HG03025 (cell line): ENCODE measurements around the gene RAB40A.
"Not testable (repeated sequence)": the region's sequence is repeated elsewhere in the genome, so short reads cannot be mapped to it uniquely, and the experiment has no call there.

ENCODE experiments used
- ATAC-seq: cut with Tn5 transposase; IDR thresholded peaks from one replicate; pipeline ENCODE4 v1.9.1; 2021; ENCODE audit warnings: mild to moderate bottlenecking, moderate library complexity; ENCODE audit not compliant: unreplicated experiment, low FRiP score

RAB40A gene

DNA sequence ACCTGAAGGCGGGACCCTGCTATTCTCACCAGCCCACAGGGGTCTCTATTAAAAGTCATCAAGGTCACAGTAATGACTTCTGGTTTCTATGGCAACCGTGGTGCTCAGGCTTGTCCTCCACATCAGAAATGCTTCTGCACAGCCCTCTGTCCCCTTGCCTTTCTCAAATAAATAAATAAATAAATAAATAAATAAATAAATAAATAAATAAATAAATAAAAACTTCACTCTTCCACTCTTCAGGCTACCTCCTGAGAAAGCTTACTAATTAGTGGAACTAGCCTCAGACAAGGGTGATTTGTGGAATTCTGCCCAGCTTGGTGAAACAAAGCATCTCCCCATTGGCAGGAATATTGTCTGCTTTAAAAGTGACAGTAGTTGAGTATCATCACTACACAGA, 5.5 kb upstream of the RAB40A start:
- no peak for ATAC-seq

DNA sequence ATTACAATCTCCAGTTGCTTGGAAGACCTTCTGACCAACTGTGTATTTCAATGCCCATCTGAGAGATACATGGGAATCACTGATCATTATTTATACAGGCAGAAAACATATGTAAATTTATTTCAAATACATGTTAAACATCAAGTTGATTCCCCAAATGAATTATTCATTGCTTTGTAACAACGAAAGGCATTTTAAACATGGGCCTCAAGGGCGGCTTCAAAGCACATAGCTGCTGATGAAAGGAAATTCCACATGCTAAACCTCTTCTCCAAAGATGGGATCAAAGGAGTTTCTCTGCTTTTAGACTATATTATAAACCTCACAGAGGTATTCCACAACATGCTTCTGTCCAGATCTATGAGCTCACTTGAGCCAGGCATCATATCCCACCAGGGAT, 4.3 kb upstream of the RAB40A start:
- ATAC-seq: no peak

GRCh38 chrX:103520386-103520785, 1.1 kb upstream of the RAB40A start:
- no peak for ATAC-seq

- ATAC-seq: no peak
Measured at GRCh38 chrX:103518571-103518970, 718 bp downstream of the RAB40A start.

GRCh38 chrX:103517246-103517645, 2.0 kb downstream of the RAB40A start:
- no peak for ATAC-seq

DNA sequence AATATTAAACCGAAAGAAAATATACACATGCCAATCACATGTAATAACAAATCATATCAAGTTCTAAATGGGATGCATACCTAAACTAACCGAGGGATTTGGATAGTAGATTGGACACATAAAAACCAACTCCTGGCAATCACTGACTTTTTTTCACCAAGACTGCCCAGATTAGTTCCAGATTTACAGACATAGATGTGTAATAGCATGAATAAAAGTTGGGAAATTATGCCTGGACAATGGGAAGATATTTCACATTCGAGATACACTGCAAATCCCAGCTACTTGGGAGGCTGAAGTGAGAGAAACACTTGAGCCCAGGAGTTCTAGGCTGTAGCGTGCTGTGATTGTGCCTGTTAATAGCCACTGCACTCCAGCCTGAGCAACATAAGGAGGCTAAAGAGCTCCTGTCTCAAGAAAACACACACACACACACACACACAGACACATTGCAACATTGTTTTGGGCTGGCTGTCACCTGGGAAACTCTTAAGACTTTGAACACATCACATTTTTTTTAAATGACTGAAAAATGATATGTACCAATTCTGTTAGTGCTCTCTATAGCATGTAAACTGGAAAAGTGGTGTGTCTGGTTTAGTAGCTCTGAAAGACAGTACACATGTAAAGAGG, 5.7 kb downstream of the RAB40A start:
- no peak for ATAC-seq

GRCh38 chrX:103513067-103513466, 6.2 kb downstream of the RAB40A start:
- ATAC-seq: no peak

GRCh38 chrX:103510031-103510430, 9.3 kb downstream of the RAB40A start:
- ATAC-seq: no peak

DNA sequence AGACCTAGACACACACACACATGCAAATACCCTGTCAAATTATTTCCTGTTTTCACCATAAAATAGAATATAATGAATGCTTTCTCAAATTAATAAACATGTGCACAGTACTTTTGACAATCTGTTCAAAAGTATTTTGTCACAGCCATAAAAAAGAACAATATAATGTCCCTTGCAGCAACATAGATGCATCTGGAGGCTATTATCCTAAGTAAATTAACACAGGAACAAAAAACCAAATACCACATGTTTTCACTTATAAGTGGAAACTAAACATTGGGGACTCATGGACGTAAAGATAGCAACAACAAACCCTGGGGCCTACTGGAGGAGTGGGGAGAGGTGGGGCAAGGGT, 15.5 kb downstream of the RAB40A start:
- no peak for ATAC-seq

DNA sequence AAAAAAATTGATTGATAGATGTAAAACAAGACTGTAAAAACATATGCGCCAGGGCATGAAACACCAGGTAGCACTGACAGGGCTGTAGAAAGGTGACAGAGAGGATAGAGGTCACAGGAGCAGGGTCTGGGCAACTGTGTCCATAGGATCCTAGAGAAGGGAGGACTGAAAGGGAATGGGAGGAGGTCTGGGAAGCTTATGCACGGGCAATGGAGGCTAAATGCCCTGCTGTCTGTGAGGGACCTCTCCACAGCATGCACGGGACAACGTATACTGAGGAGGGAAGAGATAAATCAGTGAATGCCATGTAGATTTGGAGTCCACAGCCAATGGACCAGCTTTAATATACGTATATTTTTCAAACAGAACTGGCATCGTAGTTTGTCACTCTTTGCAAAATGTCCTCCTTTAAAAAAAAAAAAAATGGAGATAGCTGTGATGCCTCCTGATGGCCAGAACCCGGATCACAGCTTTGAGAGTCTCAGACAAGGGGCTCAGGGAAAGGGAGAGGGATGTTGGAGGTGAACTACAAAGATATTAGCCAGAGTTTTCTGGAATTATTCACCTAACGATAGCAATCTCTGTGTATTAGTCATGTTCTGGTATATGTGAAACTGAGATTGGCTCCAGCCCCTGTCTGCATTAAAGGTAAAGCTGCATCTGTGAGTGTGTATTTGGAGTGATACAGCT, 16.0 kb downstream of the RAB40A start:
- no peak for ATAC-seq

DNA sequence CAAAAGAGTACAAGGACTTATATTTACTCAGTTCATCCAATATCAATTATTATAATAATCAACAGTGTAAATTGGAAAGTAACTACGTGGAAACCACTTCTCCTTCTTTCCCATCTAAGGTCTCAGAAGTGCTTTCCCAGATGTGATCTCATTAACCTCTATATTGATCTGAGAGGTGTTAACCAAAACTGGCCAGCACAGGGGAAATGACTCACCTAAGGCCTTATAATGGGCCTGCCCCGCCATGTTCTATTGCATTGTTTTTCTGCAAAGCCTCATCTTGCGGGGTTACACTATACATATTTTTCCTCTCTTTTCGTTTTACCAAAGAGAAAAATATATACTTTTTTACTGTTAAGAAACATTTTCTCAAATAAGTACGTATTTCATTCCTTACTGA, 20.5 kb downstream of the RAB40A start:
- no peak for ATAC-seq

- no peak for ATAC-seq
Measured at GRCh38 chrX:103495786-103496185, 23.5 kb downstream of the RAB40A start.

DNA sequence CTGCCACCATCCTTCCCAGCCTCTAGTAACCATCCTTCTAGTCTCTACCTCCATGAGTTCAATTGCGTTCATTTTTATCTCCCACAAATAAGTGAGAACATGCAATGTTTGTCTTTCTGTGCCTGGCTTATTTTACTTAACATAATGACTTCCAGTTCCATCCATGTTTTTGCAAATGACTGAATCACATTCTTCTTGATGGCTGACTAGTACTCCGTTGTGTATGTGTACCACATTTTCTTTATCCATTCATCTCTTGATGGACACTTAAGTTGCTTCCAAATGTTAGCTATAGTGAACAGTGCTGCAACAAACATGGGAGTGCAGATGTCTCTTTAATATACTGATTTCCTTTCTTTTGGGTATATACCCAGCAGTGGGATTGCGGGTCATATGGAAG, 25.7 kb downstream of the RAB40A start:
- not testable (repeated sequence) for ATAC-seq

GRCh38 chrX:103489733-103490132, 29.6 kb downstream of the RAB40A start:
- ATAC-seq: not testable (repeated sequence)

GRCh38 chrX:103488794-103489193, 30.5 kb downstream of the RAB40A start:
- ATAC-seq: no peak

DNA sequence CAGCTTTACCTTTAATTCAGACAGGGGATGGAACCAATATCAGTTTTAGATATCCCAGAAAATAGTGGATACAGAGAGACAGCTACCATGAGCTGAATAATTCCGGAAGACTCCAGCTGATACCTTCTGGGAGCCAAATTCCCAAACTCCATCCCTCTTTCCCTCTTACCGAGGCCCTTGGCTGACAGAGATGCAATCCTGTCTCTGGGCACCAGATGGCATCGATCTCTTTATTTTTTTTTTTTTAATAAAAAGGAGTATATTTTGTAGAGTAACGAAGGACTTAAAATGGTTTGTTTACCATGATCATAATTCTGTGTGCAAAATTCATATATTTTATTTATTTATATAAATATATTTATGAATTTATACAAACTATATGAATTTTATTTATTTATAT, 31.0 kb downstream of the RAB40A start:
- ATAC-seq: no peak

GRCh38 chrX:103483720-103484119, 35.6 kb downstream of the RAB40A start:
- no peak for ATAC-seq

DNA sequence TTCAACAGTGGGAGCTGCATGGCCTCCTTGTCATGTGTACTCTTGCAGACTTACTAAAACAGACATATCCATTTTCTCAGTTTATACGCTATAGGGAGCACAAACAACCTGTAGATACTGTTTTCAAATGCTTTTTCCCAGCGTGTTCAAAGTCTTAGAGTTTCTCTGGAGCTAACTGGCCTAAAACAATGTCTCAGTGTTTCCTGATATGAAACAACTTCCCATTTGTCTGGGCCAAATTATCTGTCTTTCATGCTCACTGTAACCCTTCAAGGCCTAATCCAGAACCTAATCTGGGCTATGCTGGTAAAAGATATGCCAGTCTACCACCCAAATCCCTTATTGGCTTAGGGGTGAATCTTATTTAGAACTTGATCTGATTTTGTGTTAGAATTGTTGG, 38.8 kb downstream of the RAB40A start:
- ATAC-seq: no peak

- ATAC-seq: no peak
Measured at GRCh38 chrX:103477496-103477895, 41.8 kb downstream of the RAB40A start.

DNA sequence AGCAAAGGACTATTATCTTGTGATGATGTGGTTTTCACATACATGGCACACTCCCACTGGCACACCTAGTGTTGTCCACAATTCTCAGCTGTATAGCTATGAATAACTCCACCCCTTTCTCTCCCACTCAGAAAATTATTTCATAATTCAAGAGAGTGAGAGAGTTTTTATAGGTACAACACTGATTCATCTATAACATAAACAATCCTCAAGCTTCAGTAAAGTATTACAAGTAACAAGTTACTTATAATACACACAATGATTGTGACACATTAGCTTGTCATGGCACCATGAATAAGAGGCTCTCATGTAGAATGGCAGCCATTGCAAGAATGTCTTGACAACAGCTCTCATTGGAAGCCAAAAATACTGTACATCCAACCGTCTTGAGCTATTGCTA, 43.9 kb downstream of the RAB40A start:
- ATAC-seq: no peak

- not testable (repeated sequence) for ATAC-seq
Measured at GRCh38 chrX:103469977-103470376, 49.3 kb downstream of the RAB40A start.

GRCh38 chrX:103467887-103468286, 51.4 kb downstream of the RAB40A start:
- no peak for ATAC-seq
